Hepatocyte (in vitro differentiated cells): ENCODE results near the gene CHAMP1. TPM values are rescaled to one million over a fixed set of nuclear protein-coding genes. Genes with fewer than 3 reads are reported as not detected.

ENCODE experiments used
- DNase-seq: peaks from one replicate; pipeline ENCODE4 v3.0.0-alpha.2; 2016; ENCODE audit warnings: low spot score
- H2AFZ ChIP-seq: fragments of 200-600 bp; sonication (generic); 2 replicates; pipeline ENCODE4 v1.6.0; 2016; ENCODE audit warnings: antibody characterized with exemption, mild to moderate bottlenecking
- H3K27ac ChIP-seq: fragments of 200-600 bp; sonication (generic); 2 replicates; pipeline ENCODE4 v1.5.1; 2016; ENCODE audit warnings: mild to moderate bottlenecking
- H3K27me3 ChIP-seq: fragments of 200-600 bp; sonication (generic); 2 replicates; pipeline ENCODE4 v1.6.1; 2016
- H3K36me3 ChIP-seq: fragments of 200-600 bp; sonication (generic); replicated peaks from 2 replicates; pipeline ENCODE4 v1.5.1; 2016; ENCODE audit warnings: low read depth; ENCODE audit not compliant: insufficient read depth
- H3K4me1 ChIP-seq: fragments of 200-600 bp; sonication (generic); 2 replicates; pipeline ENCODE4 v1.5.1; 2016; ENCODE audit warnings: mild to moderate bottlenecking, moderate library complexity; ENCODE audit not compliant: insufficient read depth
- H3K4me2 ChIP-seq: fragments of 200-600 bp; sonication (generic); 2 replicates; pipeline ENCODE4 v1.6.0; 2016
- H3K4me3 ChIP-seq: fragments of 200-600 bp; sonication (generic); 2 replicates; pipeline ENCODE4 v1.5.1; 2016; ENCODE audit warnings: mild to moderate bottlenecking
- H3K79me2 ChIP-seq: fragments of 200-600 bp; sonication (generic); 2 replicates; pipeline ENCODE4 v1.6.0; 2017; ENCODE audit warnings: mild to moderate bottlenecking
- H3K9me2 ChIP-seq: fragments of 200-600 bp; sonication (generic); replicated peaks from 2 replicates; pipeline ENCODE4 v1.6.0; 2017; ENCODE audit warnings: mild to moderate bottlenecking; ENCODE audit not compliant: insufficient read depth
- H3K9me3 ChIP-seq: fragments of 200-600 bp; sonication (generic); 2 replicates; pipeline ENCODE4 v1.5.1; 2016; ENCODE audit warnings: low read depth, mild to moderate bottlenecking
- H4K20me1 ChIP-seq: fragments of 200-600 bp; sonication (generic); 2 replicates; pipeline ENCODE4 v1.6.0; 2016; ENCODE audit warnings: mild to moderate bottlenecking; ENCODE audit not compliant: insufficient read depth, poor library complexity, severe bottlenecking
- CTCF ChIP-seq: fragments of 200-600 bp; sonication (generic); IDR thresholded peaks from 2 replicates; pipeline ENCODE4 v1.5.1; 2016; ENCODE audit warnings: antibody characterized with exemption, mild to moderate bottlenecking; ENCODE audit not compliant: poor library complexity
- EZH2 ChIP-seq: fragments of 200-600 bp; sonication (generic); IDR thresholded peaks from 2 replicates; pipeline ENCODE4 v1.6.1; 2016; ENCODE audit warnings: antibody characterized with exemption, mild to moderate bottlenecking, borderline replicate concordance
- EZH2phosphoT487 ChIP-seq: fragments of 200-600 bp; sonication (generic); IDR thresholded peaks from one replicate; pipeline ENCODE4 v1.6.1; 2018; ENCODE audit warnings: antibody characterized with exemption, mild to moderate bottlenecking, low read depth, moderate library complexity; ENCODE audit not compliant: unreplicated experiment, severe bottlenecking
- WGBS: methylation state at CpG from one replicate; pipeline ENCODE4 v1.1.6; 2016; ENCODE audit warnings: low lambda C conversion rate; ENCODE audit errors: missing lambda C conversion rate; 5-methylcytosine and 5-hydroxymethylcytosine counted together
- polyA plus RNA-seq: library from polyadenylated mRNA; unstranded; fragments of >200 nt; fragmentation: Nextera tagmentation; extraction: Ambion mirVana; gene quantifications from 2 replicates; pipeline ENCODE4 v1.2.1, GENCODE V29; 2016
- total RNA-seq: library from RNA; depleted of rRNA; stranded (reverse); fragments of >200 nt; gene quantifications from 2 replicates; pipeline ENCODE4 v1.2.3, GENCODE V29; 2014

Gene CHAMP1
- total and polyA plus RNA-seq, 2 experiments from 2014 or later, result 6.6 to 12.8 TPM

GRCh38 chr13:114309086-114309485 is 5.2 kb upstream of the CHAMP1 start:
- Histone ChIP-seq H2AFZ (no peak overlapping the region), H3K4me3 (no peak overlapping the region), H3K79me2 (no peaks in the 10 kb centered on the region), H4K20me1 (no peaks in the 10 kb centered on the region), H3K27me3 (no peaks in the 10 kb centered on the region), H3K36me3 (no peaks in the 10 kb centered on the region), H3K9me3 (no peaks in the 10 kb centered on the region), H3K4me2 (no peak overlapping the region), H3K9me2 (no peaks in the 10 kb centered on the region), H3K4me1 (peaks cover 7% of the 10 kb centered on the region), H3K27ac (no peak overlapping the region)
- TF ChIP-seq EZH2 (no peak), CTCF (no peak)
- DNase-seq, result no peak
- 92% methylated on average over 2 of the region's 2 CpGs for WGBS

- Histone ChIP-seq H4K20me1 (peaks cover 1% of the 10 kb centered on the region), H3K79me2 (peaks cover 2% of the 10 kb centered on the region), H3K4me2 (no peak overlapping the region), H3K27me3 (no peaks in the 10 kb centered on the region), H3K36me3 (no peaks in the 10 kb centered on the region), H2AFZ (no peak overlapping the region), H3K27ac (no peak overlapping the region), H3K4me1 (peaks cover 3% of the 10 kb centered on the region), H3K9me2 (no peaks in the 10 kb centered on the region), H3K4me3 (no peak overlapping the region), H3K9me3 (no peaks in the 10 kb centered on the region)
- TF ChIP-seq EZH2phosphoT487, result no peak
- TF ChIP-seq CTCF, result no peak
- no peak for TF ChIP-seq EZH2
- no peak for DNase-seq
- WGBS, result 92% methylated on average over 6 of the region's 6 CpGs
Observed at GRCh38 chr13:114309806-114310410, 4.4 kb upstream of the CHAMP1 start.

GRCh38 chr13:114310956-114311355 is 3.3 kb upstream of the CHAMP1 start:
- no peak overlapping the region for H3K4me2 ChIP-seq
- WGBS, result 75% methylated on average over 5 of the region's 5 CpGs

More at GRCh38 chr13:114310956-114311355, 3.3 kb upstream of the CHAMP1 start:
- Histone ChIP-seq H3K36me3 (no peaks in the 10 kb centered on the region), H2AFZ (no peak overlapping the region), H3K4me3 (no peak overlapping the region), H3K4me1 (peaks cover 8% of the 10 kb centered on the region), H3K79me2 (peaks cover 13% of the 10 kb centered on the region), H3K27ac (no peak overlapping the region), H3K9me2 (no peaks in the 10 kb centered on the region), H4K20me1 (peaks cover 10% of the 10 kb centered on the region), H3K27me3 (no peaks in the 10 kb centered on the region), H3K9me3 (no peaks in the 10 kb centered on the region)
- no peak for DNase-seq
- TF ChIP-seq EZH2 (no peak), EZH2phosphoT487 (no peak), CTCF (no peak)
